Measurements from ENCODE around the gene HOMER2. TPM values are rescaled to one million over a fixed set of nuclear protein-coding genes. Genes with fewer than 3 reads are reported as not detected.

HOMER2 gene
- total and polyA plus RNA-seq, 9 of the 15 experiments (the other 6 are each of a cell fraction or from before 2014, with no cell fraction given) = 0.13 to 0.47 (median 0.29) TPM; not detected in 1

- TF ChIP-seq TRIM25 (IDR thresholded peaks at IDR 0.05; ENCODE audit: borderline replicate concordance) (no peak), CUX1 (CRISPR knock-in tag; IDR thresholded peaks at IDR 0.05) (no peak), CTCFL (IDR thresholded peaks at IDR 0.05; ENCODE audit: borderline replicate concordance, insufficient read depth, low read depth, low read length, poor library complexity, severe bottlenecking) (no peak), ELK1 (CRISPR knock-in tag; IDR thresholded peaks at IDR 0.05) (no peak), KAT8 (IDR thresholded peaks at IDR 0.05; ENCODE audit: low read depth) (no peak), ADNP (tag; IDR thresholded peaks at IDR 0.05) (no peak), RB1 (IDR thresholded peaks at IDR 0.05; ENCODE audit: low read depth) (peak; percentile 56), STAT5A (IDR thresholded peaks at IDR 0.05; ENCODE audit: borderline replicate concordance, low read length) (no peak), GATAD2A (IDR thresholded peaks at IDR 0.05) (no peak), POU5F1 (IDR thresholded peaks at IDR 0.05; ENCODE audit: borderline replicate concordance, low read depth, low read length, partially characterized antibody) (no peak), KDM5B (IDR thresholded peaks at IDR 0.05; ENCODE audit: insufficient replicate concordance, low read depth, low read length) (peak; percentile 44), TCF7L2 (IDR thresholded peaks at IDR 0.05; ENCODE audit: low read depth, low read length) (no peak), CGGBP1 (CRISPR knock-in tag; IDR thresholded peaks at IDR 0.05) (no peak), PRPF4 (IDR thresholded peaks at IDR 0.05; ENCODE audit: insufficient read depth, low read depth, low read length, poor library complexity, severe bottlenecking) (no peak), ZNF12 (CRISPR knock-in tag; IDR thresholded peaks at IDR 0.05) (no peak), HEY1 (CRISPR knock-in tag; IDR thresholded peaks at IDR 0.05; ENCODE audit: borderline replicate concordance) (no peak)
Measured at GRCh38 chr15:82810061-82810889, 142.2 kb downstream of the HOMER2 start (continued).

Data from K562 (cell line).